Heart left ventricle (tissue), 13 donors: Measurements from ENCODE around the gene TMSB15A.
"Not testable (repeated sequence)": the region's sequence is repeated elsewhere in the genome, so short reads cannot be mapped to it uniquely, and the experiment has no call there.

Source experiments
- CTCF ChIP-seq, 12 donors: fragments of 200-600 bp; sonication (generic) in 4 of 12; IDR thresholded peaks; one replicate each; pipeline versions ENCODE4 v1.5.0 to v1.8.0; 2018 to 2022; ENCODE audit warnings: antibody characterized with exemption in 12 of 12, mild to moderate bottlenecking in 5 of 12
- POLR2A ChIP-seq, 2 donors: fragments of 450-650 bp; IDR thresholded peaks; one replicate each; pipeline ENCODE4 v1.6.1; 2017; ENCODE audit warnings: antibody characterized with exemption in 2 of 2, mild to moderate bottlenecking in 2 of 2, moderate library complexity in 2 of 2
- donor health status: ischemic (EF 13 %, LVEDD 7.1; RV severe dilation, severe dysfunction).
- donor health status: DM: no; HTN: yes; CAD: no.
- donor health status: DM: no; HTN: no; CAD: no.
- donor health status: ischemic (EF 25% LVEDD 6.9; RV normal size, moderate dysfunction).
- donor health status: ischemic (EF 25% LVEDD 5.7; RV mildly dilated, moderate dysfunction).
- donor health status: ischemic (EF 35%, LVEDD 5.7; RV mildly dilated, moderate dysfunction).
- donor health status: nonischemic (EF 11% LVEDD 7.7; RV severe dilation, severe dysfunction).
- donor health status: DM: yes; HTN: yes; CAD: no.
- donor health status: PGD.
- donor health status: ischemic (EF 29% LVEDD 5.4; RV normal size, mild dysfunction).
- donor health status: nonischemic (EF 23%, LVEDD 6.1; RV moderate dilation, normal function).

GRCh38 chrX:102471762-102472220 lies 44.7 kb downstream of the TMSB15A start, which contains the start of gene TCP11X2:
- not testable (repeated sequence) for TF ChIP-seq CTCF, POLR2A (IDR thresholded peaks at IDR 0.05)
